SU-DHL-6 (cell line): ENCODE results near the gene VAPB.

Source experiments
- CTCF ChIP-seq: fragments of 200-600 bp; sonication (generic); IDR thresholded peaks from one replicate; pipeline ENCODE4 v1.5.1; 2017; ENCODE audit warnings: antibody characterized with exemption, mild to moderate bottlenecking, low read length, moderate library complexity; ENCODE audit not compliant: insufficient read depth, poor library complexity, severe bottlenecking
- EZH2phosphoT487 ChIP-seq: fragments of 200-600 bp; sonication (generic), shearing (Covaris generic); conservative IDR thresholded peaks from 2 replicates; pipeline ENCODE4 v1.6.1; 2018; ENCODE audit warnings: mild to moderate bottlenecking, antibody characterized with exemption, low read length, moderate library complexity, mixed read lengths

- TF ChIP-seq CTCF, result no peak
- TF ChIP-seq EZH2phosphoT487, result no peak
These were observed 17.5 kb downstream of the VAPB start for GRCh38 chr20:58406422-58407001.
